GM21526 (cell line): Measurements from ENCODE around the gene GUK1.
A peak's percentile ranks its signal among the peaks of the same experiment; 100 is the strongest.
"Not testable (repeated sequence)": the region's sequence is repeated elsewhere in the genome, so short reads cannot be mapped to it uniquely, and the experiment has no call there.

ENCODE experiments used
- ATAC-seq: cut with Tn5 transposase; IDR thresholded peaks from one replicate; pipeline ENCODE4 v1.9.1; 2021; ENCODE audit warnings: moderate library complexity; ENCODE audit not compliant: unreplicated experiment, low FRiP score

Gene GUK1

GRCh38 chr1:228161362-228161761 is 21.3 kb downstream of the GUK1 start:
- no peak for ATAC-seq

- ATAC-seq = no peak
Observed at GRCh38 chr1:228161866-228162265, 21.8 kb downstream of the GUK1 start.

- ATAC-seq = no peak
Observed at GRCh38 chr1:228162286-228163006, 22.4 kb downstream of the GUK1 start.

- no peak for ATAC-seq
Observed at GRCh38 chr1:228163007-228163753, 23.1 kb downstream of the GUK1 start.

- no peak for ATAC-seq
Observed at GRCh38 chr1:228163776-228164519, 23.9 kb downstream of the GUK1 start.

- ATAC-seq = peak; percentile 2
Observed at GRCh38 chr1:228164561-228165371, 24.7 kb downstream of the GUK1 start.

- peak; percentile 82 for ATAC-seq
Observed at GRCh38 chr1:228165372-228166169, 25.5 kb downstream of the GUK1 start, which contains the start of gene IBA57. Gene IBA57, plus strand, starts transcription at chr1:228165804. Its CDS starts 13 bp downstream, at chr1:228165817.

GRCh38 chr1:228166170-228166936 is 26.3 kb downstream of the GUK1 start:
- peak; percentile 11 for ATAC-seq

GRCh38 chr1:228168563-228169270 is 28.6 kb downstream of the GUK1 start:
- ATAC-seq = no peak

- no peak for ATAC-seq
Observed at GRCh38 chr1:228169345-228169744, 29.3 kb downstream of the GUK1 start.

GRCh38 chr1:228170666-228171065 is 30.6 kb downstream of the GUK1 start:
- ATAC-seq = no peak

- ATAC-seq = no peak
Observed at GRCh38 chr1:228171221-228171891, 31.3 kb downstream of the GUK1 start.

- ATAC-seq = no peak
Observed at GRCh38 chr1:228172591-228173527, 32.8 kb downstream of the GUK1 start.

- not testable (repeated sequence) for ATAC-seq
Observed at GRCh38 chr1:228173528-228174481, 33.7 kb downstream of the GUK1 start.

- no peak for ATAC-seq
Observed at GRCh38 chr1:228174482-228175315, 34.6 kb downstream of the GUK1 start.
